GM18907 (cell line): ENCODE results near the gene TP53I13.

Source experiments
- ATAC-seq: cut with Tn5 transposase; IDR thresholded peaks from one replicate; pipeline ENCODE4 v1.9.1; 2021; ENCODE audit warnings: mild to moderate bottlenecking, moderate library complexity; ENCODE audit not compliant: unreplicated experiment

Gene TP53I13

GRCh38 chr17:29591737-29592608 is 23.5 kb downstream of the TP53I13 start:
- ATAC-seq = no peak

DNA sequence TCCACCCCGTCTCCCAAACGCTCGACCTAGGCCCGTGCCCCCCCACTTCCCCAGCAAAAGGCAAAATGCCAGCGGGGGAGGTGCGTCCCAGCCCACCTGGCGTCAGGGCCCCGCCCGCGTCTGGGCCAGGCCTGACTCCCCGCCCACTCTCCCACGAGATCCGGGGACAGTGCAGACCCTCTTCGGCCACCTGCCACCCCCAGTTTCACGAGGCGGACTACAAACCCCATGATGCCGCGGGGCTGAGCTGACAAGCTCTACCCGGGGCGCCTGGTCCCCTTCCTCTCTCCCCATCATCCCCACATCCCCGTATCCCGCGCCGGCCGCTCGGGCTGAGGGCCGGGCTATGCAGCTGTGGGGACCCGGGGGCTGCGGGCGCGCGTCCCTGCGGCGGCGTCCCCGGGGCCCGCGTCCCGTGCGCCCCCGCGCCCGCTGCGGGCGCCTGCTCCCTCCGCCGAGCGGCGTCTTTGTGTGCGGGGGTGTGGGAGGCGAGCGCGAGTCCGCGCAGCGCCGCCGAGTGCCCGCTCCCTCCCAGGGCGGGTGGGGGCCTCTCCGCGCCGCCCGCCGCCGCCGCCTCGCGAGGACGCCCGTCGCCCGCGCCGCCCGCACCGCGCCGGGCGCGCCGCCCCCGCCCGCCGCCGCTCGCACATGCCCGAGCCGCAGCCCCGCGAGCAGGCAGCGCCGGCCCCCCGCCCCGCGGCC is 24.5 kb downstream of the TP53I13 start, which contains the start of gene ANKRD13B:
ANKRD13B (plus strand) TSS at position 283 of the 702 bp plus-strand sequence. CDS start 490 bp downstream, outside the sequence.
- ATAC-seq = no peak

DNA sequence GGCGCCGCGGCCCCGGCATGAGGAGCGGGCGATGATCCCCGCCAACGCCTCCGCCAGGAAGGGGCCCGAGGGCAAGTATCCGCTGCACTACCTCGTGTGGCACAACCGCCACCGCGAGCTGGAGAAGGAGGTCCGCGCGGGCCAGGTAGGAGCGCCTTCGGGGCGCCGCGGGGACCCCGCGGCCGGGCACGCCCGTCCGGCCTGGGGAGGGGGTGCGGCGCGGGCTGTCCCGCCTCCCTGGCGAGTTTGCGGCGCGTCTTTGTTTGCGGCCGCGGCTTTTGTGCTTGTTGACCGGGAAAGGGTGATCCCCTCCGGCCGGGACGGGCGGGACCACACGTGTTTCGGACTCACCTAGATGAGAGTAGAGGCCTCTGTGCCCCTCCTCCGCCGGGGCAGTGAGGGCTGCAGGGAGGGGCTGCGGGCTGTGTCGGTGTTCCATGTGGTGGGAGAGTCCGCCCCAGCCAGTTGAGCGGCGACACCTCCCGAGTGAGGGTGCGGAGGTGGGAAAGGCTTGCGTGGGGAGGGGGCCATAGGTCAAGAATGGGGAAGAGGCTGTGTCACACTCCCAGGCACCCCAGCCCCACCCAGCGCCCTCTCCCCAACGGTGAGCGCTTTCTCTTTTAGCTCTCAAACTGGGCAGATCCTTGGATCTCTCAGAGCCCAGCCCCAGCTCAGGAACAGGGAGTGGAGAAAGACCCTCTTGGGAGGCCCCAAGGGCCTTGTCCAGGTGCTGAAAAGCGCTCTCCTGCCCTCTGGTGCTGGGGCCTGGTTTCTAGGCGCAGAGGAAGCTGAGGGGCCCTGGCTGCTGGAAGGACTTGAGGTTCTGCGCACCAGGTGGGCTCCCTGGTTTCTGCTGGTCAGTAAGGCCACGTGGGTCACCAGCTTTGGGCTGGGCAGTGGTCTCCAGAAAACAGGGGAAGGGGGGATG is 25.4 kb downstream of the TP53I13 start:
- ATAC-seq = no peak

- no peak for ATAC-seq
Observed at GRCh38 chr17:29594519-29595090, 26.1 kb downstream of the TP53I13 start.

- ATAC-seq = no peak
Observed at GRCh38 chr17:29595107-29595942, 26.8 kb downstream of the TP53I13 start.

- no peak for ATAC-seq
Observed at GRCh38 chr17:29595943-29596774, 27.7 kb downstream of the TP53I13 start.

GRCh38 chr17:29596811-29597210 is 28.3 kb downstream of the TP53I13 start:
- no peak for ATAC-seq

- ATAC-seq = no peak
Observed at GRCh38 chr17:29597361-29598172, 29.1 kb downstream of the TP53I13 start.

- ATAC-seq = no peak
Observed at GRCh38 chr17:29603109-29603674, 34.7 kb downstream of the TP53I13 start.

- no peak for ATAC-seq
Observed at GRCh38 chr17:29607557-29608195, 39.2 kb downstream of the TP53I13 start.

- no peak for ATAC-seq
Observed at GRCh38 chr17:29608986-29609385, 40.5 kb downstream of the TP53I13 start.

- no peak for ATAC-seq
Observed at GRCh38 chr17:29610395-29610794, 41.9 kb downstream of the TP53I13 start.

DNA sequence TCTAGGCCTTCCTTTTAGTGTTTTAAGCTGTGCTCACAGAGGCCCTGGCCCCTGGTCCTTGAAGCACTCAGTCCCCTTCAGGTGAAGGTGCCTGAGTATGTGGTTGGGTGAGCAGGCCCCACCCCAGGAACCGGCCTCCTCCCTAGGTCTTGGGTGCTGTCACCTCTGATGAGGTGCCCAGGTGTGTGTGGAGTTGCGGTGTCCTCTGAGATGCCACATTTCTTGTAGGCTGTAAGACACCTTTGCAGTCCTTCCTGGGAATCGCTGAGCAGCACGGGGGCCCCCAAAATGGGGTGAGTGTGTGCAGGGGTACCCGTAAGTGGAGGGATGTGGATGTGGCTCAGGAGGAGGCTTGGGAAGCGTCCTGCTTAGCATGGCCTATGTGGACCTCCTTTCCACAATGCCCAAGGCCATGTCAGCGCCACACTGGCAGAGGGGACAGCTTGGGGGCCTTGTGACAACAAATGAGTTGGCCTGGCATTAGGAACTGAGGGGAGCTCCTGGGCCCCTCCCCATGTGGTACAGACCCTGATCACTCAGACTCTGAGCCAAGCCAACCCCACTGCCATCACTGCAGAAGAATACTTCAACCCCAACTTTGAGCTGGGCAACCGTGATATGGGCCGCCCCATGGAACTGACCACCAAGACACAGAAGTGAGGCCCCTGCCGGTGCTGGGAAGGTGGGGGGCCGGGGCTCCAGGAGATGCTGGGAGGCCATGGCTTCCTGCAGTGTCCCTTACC is 43.0 kb downstream of the TP53I13 start:
- no peak for ATAC-seq

- no peak for ATAC-seq
Observed at GRCh38 chr17:29612094-29612403, 43.5 kb downstream of the TP53I13 start.

DNA sequence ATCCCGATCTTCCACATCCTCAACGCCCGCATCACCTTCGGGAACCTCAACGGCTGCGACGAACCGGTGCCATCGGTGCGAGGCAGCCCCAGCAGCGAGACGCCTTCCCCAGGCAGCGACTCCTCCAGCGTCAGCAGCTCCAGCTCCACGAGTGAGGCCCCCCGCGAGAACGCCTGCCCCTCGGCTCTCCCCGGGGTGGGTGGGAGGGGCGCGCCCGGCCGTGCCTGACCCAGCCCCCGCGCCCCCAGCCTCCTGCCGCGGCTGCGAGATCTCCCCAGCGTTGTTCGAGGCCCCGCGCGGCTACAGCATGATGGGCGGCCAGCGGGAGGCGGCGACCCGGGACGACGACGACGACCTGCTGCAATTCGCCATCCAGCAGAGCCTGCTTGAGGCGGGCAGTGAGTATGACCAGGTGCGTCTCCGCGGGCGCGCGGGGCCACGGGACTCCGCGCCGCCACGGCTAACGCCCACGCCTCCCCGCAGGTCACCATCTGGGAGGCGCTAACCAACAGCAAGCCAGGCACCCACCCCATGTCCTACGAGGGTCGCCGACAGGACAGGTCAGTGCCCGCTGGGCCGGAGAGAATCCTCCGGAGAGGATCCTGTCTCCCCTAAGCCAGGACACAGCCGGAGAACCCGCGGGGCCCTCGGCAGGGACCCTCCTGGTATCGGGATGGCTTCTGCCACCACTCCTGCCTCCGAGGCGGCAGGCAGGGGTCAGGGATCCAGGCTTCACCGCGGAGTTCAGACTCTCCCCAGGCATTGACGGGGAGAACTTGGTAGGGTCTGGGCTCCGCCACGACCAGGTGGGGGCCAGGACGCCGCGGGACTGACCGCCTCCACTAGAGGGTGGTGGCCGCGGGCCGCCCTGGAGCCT is 44.1 kb downstream of the TP53I13 start:
- ATAC-seq = no peak

- ATAC-seq = no peak
Observed at GRCh38 chr17:29613352-29613837, 44.9 kb downstream of the TP53I13 start.
